Glutamatergic neuron (in vitro differentiated cells): ENCODE data around the gene KAT6B. TPM values are rescaled to one million over a fixed set of nuclear protein-coding genes. Genes with fewer than 3 reads are reported as not detected.

Source experiments
- DNase-seq: peaks from one replicate; pipeline ENCODE4 v3.0.0; 2022
- H3K27ac Mint-ChIP-seq: one replicate; pipeline ENCODE4 v1.8.0; 2020; ENCODE audit warnings: mild to moderate bottlenecking, mixed read lengths, inconsistent platforms; ENCODE audit not compliant: unreplicated experiment
- H3K27me3 Mint-ChIP-seq: one replicate; pipeline ENCODE4 v1.8.0; 2020; ENCODE audit warnings: mild to moderate bottlenecking, moderate library complexity, mixed read lengths, inconsistent platforms; ENCODE audit not compliant: unreplicated experiment
- H3K36me3 Mint-ChIP-seq: one replicate; pipeline ENCODE4 v1.8.0; 2020; ENCODE audit warnings: mild to moderate bottlenecking, mixed read lengths, inconsistent platforms; ENCODE audit not compliant: unreplicated experiment
- H3K4me1 Mint-ChIP-seq: one replicate; pipeline ENCODE4 v1.8.0; 2020; ENCODE audit warnings: mild to moderate bottlenecking, low read depth, mixed read lengths, inconsistent platforms; ENCODE audit not compliant: unreplicated experiment
- H3K4me3 Mint-ChIP-seq: one replicate; pipeline ENCODE4 v1.8.0; 2020; ENCODE audit warnings: mild to moderate bottlenecking, mixed read lengths, inconsistent platforms; ENCODE audit not compliant: unreplicated experiment
- H3K9me3 Mint-ChIP-seq: one replicate; pipeline ENCODE4 v1.8.0; 2020; ENCODE audit warnings: mild to moderate bottlenecking, moderate library complexity, mixed read lengths, inconsistent platforms; ENCODE audit not compliant: unreplicated experiment
- total RNA-seq: library from RNA; stranded (reverse); fragmentation: NEBNext Ultra II Directional; extraction: Animal tissue kit (Norgen Biotek cat#: 25700); gene quantifications from one replicate; pipeline ENCODE4 v1.2.1, GENCODE V29; 2021; ENCODE audit not compliant: unreplicated experiment
- TF ChIP-seq, protein P1 (sequence below): fragments of 200-600 bp; sonication (generic); IDR thresholded peaks from one replicate; pipeline ENCODE4 v1.5.0; 2021; ENCODE audit not compliant: partially characterized antibody, unreplicated experiment

KAT6B gene
- total RNA-seq, 1 donor from 2014 or later, result 75.3 TPM

- Mint-ChIP-seq H3K27ac (no peak overlapping the region), H3K4me1 (peaks cover 7% of the 10 kb centered on the region), H3K36me3 (peaks cover 19% of the 10 kb centered on the region)
Observed at GRCh38 chr10:75037171-75038153, 211.1 kb downstream of the KAT6B start.

GRCh38 chr10:75038335-75038734, 211.9 kb downstream of the KAT6B start:
- H3K27ac Mint-ChIP-seq, result no peak overlapping the region
- H3K4me3 Mint-ChIP-seq, result no peak overlapping the region
- peaks cover 2% of the 10 kb centered on the region for H3K9me3 Mint-ChIP-seq
- TF ChIP-seq, protein P1, sequence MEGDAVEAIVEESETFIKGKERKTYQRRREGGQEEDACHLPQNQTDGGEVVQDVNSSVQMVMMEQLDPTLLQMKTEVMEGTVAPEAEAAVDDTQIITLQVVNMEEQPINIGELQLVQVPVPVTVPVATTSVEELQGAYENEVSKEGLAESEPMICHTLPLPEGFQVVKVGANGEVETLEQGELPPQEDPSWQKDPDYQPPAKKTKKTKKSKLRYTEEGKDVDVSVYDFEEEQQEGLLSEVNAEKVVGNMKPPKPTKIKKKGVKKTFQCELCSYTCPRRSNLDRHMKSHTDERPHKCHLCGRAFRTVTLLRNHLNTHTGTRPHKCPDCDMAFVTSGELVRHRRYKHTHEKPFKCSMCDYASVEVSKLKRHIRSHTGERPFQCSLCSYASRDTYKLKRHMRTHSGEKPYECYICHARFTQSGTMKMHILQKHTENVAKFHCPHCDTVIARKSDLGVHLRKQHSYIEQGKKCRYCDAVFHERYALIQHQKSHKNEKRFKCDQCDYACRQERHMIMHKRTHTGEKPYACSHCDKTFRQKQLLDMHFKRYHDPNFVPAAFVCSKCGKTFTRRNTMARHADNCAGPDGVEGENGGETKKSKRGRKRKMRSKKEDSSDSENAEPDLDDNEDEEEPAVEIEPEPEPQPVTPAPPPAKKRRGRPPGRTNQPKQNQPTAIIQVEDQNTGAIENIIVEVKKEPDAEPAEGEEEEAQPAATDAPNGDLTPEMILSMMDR, result no peak
- no peak for DNase-seq
- H3K27me3 Mint-ChIP-seq, result peaks cover 5% of the 10 kb centered on the region
- H3K36me3 Mint-ChIP-seq, result peaks cover 19% of the 10 kb centered on the region
- peaks cover 7% of the 10 kb centered on the region for H3K4me1 Mint-ChIP-seq

More at GRCh38 chr10:75037171-75038153, 211.1 kb downstream of the KAT6B start:
- peaks cover 9% of the 10 kb centered on the region for H3K27me3 Mint-ChIP-seq
- peaks cover 2% of the 10 kb centered on the region for H3K9me3 Mint-ChIP-seq
- H3K4me3 Mint-ChIP-seq, result no peak overlapping the region
- DNase-seq, result no peak
- TF ChIP-seq, protein P1, result no peak

- peaks cover 4% of the 10 kb centered on the region for H3K9me3 Mint-ChIP-seq
- peaks cover 6% of the 10 kb centered on the region for H3K27me3 Mint-ChIP-seq
- no peak overlapping the region for H3K4me3 Mint-ChIP-seq
- H3K36me3 Mint-ChIP-seq, result peaks cover 15% of the 10 kb centered on the region
- H3K27ac Mint-ChIP-seq, result no peak overlapping the region
- no peak for DNase-seq
- peaks cover 7% of the 10 kb centered on the region for H3K4me1 Mint-ChIP-seq
- TF ChIP-seq, protein P1, result no peak
Observed at GRCh38 chr10:75040576-75040975, 214.2 kb downstream of the KAT6B start.

DNA sequence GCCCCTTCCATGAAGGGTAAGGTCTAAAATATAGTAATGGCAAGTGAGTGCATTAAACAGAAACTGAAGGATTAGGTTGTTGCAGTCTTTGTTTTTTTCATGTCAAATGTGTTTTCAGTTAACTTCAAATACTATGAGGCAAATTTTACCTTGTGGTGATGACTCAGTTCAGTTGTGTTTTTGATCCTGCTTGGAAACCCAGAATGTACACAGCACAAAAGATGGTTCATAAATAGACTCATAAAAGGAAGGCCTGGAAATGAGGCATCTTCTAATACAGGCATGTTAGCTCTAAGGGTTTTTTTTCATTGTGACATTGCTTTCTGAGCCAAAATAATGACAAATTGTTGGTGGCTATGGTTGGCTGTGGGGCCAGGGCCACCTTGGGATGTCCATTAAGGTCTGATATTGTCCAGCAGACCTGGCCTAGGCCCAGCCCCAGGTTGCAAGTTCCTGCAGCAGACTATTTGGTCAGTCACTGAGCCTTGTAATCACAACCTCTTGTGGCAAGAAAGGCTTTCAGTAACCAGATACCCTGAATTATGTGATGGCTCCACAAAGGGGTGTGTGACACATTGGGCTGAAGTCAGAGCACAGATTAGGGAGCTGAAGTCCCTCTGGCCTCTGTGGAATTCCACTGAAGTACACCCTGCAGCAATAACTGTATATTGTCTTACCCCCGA, 216.0 kb downstream of the KAT6B start:
- Mint-ChIP-seq H3K4me1 (no peaks in the 10 kb centered on the region), H3K9me3 (peaks cover 2% of the 10 kb centered on the region), H3K27ac (no peak overlapping the region), H3K27me3 (peaks cover 3% of the 10 kb centered on the region), H3K4me3 (no peak overlapping the region), H3K36me3 (peaks cover 7% of the 10 kb centered on the region)
- TF ChIP-seq, protein P1, result no peak
- DNase-seq, result no peak
